Endothelial cell of umbilical vein (primary cell): Measurements from ENCODE around the gene ADH1B. TPM values are rescaled to one million over a fixed set of nuclear protein-coding genes. Genes with fewer than 3 reads are reported as not detected.

Source experiments
- BruUV-seq: library from RNA; stranded (reverse); fragments of 400-500 nt; replicated peaks from 2 replicates; lab custom pipeline; 2021; lab: Mats Ljungman, UMichigan
- CTCF ChIA-PET: fragments of 300-600, 350-600 bp; sonication (Branson Sonifier 250); formaldehyde crosslinking; loops from one replicate; lab custom pipeline; 2021; ENCODE audit warnings: antibody characterized with exemption, inconsistent platforms; lab: Charles Lee
- POLR2A ChIA-PET: fragments of 300-600, 350-600 bp; sonication (Branson Sonifier 250); formaldehyde crosslinking; loops from one replicate; lab custom pipeline; 2021; ENCODE audit warnings: antibody characterized with exemption, inconsistent platforms; lab: Charles Lee
- DNase-seq: peaks from one replicate; pipeline ENCODE4 v3.0.0-alpha.2; 2011; ENCODE audit warnings: low read depth, low spot score
- FAIRE-seq: peaks from 2 replicates; lab custom pipeline; 2011; peaks lifted over from hg19 to GRCh38; lab: Jason Lieb, UNC
- H2AFZ ChIP-seq: 2 replicates; pipeline ENCODE4 v1.6.0; 2012; ENCODE audit warnings: low read depth, low read length, control low read depth, inconsistent platforms
- H3K27ac ChIP-seq: 2 replicates; pipeline ENCODE4 v1.5.1; 2011; ENCODE audit warnings: low read depth, mild to moderate bottlenecking, control low read depth, low read length, moderate library complexity; ENCODE audit not compliant: insufficient read depth
- H3K27me3 ChIP-seq, 2 experiments: 2 replicates each; pipeline versions ENCODE4 v1.6.0 to v1.6.1; 2011; ENCODE audit warnings: low read length in 2 of 2, mixed read lengths in 1 of 2; ENCODE audit not compliant: control insufficient read depth in 2 of 2, insufficient read depth in 2 of 2
- H3K36me3 ChIP-seq, 2 experiments: 2 replicates in 1 of 2; 3 replicates in 1 of 2; pipeline ENCODE4 v1.5.1; 2011; ENCODE audit warnings: low read length in 2 of 2, mild to moderate bottlenecking in 1 of 2, moderate library complexity in 1 of 2; ENCODE audit not compliant: control insufficient read depth in 2 of 2, insufficient read depth in 2 of 2; ENCODE audit errors: extremely low read depth in 1 of 2
- H3K4me1 ChIP-seq: 3 replicates; pipeline ENCODE4 v1.5.1; 2011; ENCODE audit warnings: mild to moderate bottlenecking, low read length; ENCODE audit not compliant: control insufficient read depth, insufficient read depth; ENCODE audit errors: extremely low read depth
- H3K4me2 ChIP-seq: 2 replicates; pipeline ENCODE4 v1.6.1; 2011; ENCODE audit warnings: low read length, control low read depth, mixed read lengths; ENCODE audit not compliant: insufficient read depth
- H3K4me3 ChIP-seq, 3 experiments: fragments of 200-600 bp in 1 of 3; sonication (generic), shearing (Covaris generic) in 1 of 3; replicated peaks in 1 of 3; 2 replicates each; pipeline ENCODE4 v1.5.1; 2011 to 2016; ENCODE audit warnings: control low read depth in 3 of 3, low read length in 3 of 3, mild to moderate bottlenecking in 2 of 3, inconsistent platforms in 1 of 3, low read depth in 1 of 3, moderate library complexity in 1 of 3; ENCODE audit not compliant: insufficient read depth in 1 of 3
- H3K79me2 ChIP-seq: 2 replicates; pipeline ENCODE4 v1.6.0; 2012; ENCODE audit warnings: low read length, inconsistent platforms; ENCODE audit not compliant: control insufficient read depth, insufficient read depth
- H3K9ac ChIP-seq: replicated peaks from 2 replicates; pipeline ENCODE3; 2011; ENCODE audit warnings: low read length, control low read depth; ENCODE audit not compliant: insufficient read depth; ENCODE audit errors: extremely low read depth
- H3K9me1 ChIP-seq: replicated peaks from 3 replicates; pipeline ENCODE4 v1.6.0; 2011; ENCODE audit warnings: mild to moderate bottlenecking, low read length; ENCODE audit not compliant: control insufficient read depth, insufficient read depth; ENCODE audit errors: extremely low read depth
- H3K9me3 ChIP-seq: replicated peaks from 2 replicates; pipeline ENCODE4 v1.5.1; 2012; ENCODE audit warnings: low read length, inconsistent platforms; ENCODE audit not compliant: control insufficient read depth, insufficient read depth
- H4K20me1 ChIP-seq: replicated peaks from 2 replicates; pipeline ENCODE3; 2011; ENCODE audit warnings: mild to moderate bottlenecking, low read length; ENCODE audit not compliant: control insufficient read depth, insufficient read depth; ENCODE audit errors: extremely low read depth
- EZH2 ChIP-seq: IDR thresholded peaks from 2 replicates; pipeline ENCODE4 v1.6.1; 2012; ENCODE audit warnings: borderline replicate concordance, low read depth, mild to moderate bottlenecking, moderate library complexity, low read length, inconsistent platforms; ENCODE audit not compliant: severe bottlenecking
- FOS ChIP-seq: IDR thresholded peaks from 2 replicates; pipeline ENCODE4 v1.6.1; 2011; ENCODE audit warnings: mild to moderate bottlenecking, low read length, moderate library complexity, borderline replicate concordance; ENCODE audit not compliant: insufficient read depth
- GATA2 ChIP-seq: IDR thresholded peaks from 2 replicates; pipeline ENCODE4 v1.7.0; 2011; ENCODE audit warnings: low read depth, mild to moderate bottlenecking, moderate library complexity, mixed read lengths, low read length; ENCODE audit not compliant: insufficient read length, insufficient read depth
- JUN ChIP-seq: IDR thresholded peaks from 2 replicates; pipeline ENCODE4 v1.6.1; 2011; ENCODE audit warnings: borderline replicate concordance, low read depth; ENCODE audit not compliant: insufficient read length, insufficient read depth
- MYC ChIP-seq: IDR thresholded peaks from one replicate; pipeline ENCODE4 v1.6.1; 2011; ENCODE audit warnings: mild to moderate bottlenecking, low read depth, low read length
- POLR2A ChIP-seq: IDR thresholded peaks from 2 replicates; pipeline ENCODE4 v1.6.1; 2012; ENCODE audit warnings: low read depth, mild to moderate bottlenecking, control low read depth, low read length
- POLR2AphosphoS5 ChIP-seq: IDR thresholded peaks from 2 replicates; pipeline ENCODE4 v1.6.1; 2012; ENCODE audit warnings: low read depth, mild to moderate bottlenecking, control low read depth, low read length, moderate library complexity; ENCODE audit not compliant: insufficient read depth
- dilution Hi-C: fragments of 300-500 bp; cut with MboI; formaldehyde crosslinking; loops from one replicate; pipeline ENCODE4 v1.15.0; 2019; ENCODE audit warnings: low sequenced_read_pairs; ENCODE audit not compliant: extremely low pct_ligation_motif_present
- intact Hi-C: fragments of 100-400 bp; cut with micrococcal nuclease; formaldehyde crosslinking; loops from one replicate; pipeline ENCODE4 v1.10.0; 2022
- polyA plus RNA-seq, 4 experiments: library from polyadenylated mRNA; depleted of rRNA in 3 of 4; stranded (reverse) in 3 of 4; unstranded in 1 of 4; fragments of >200 nt; gene quantifications; 2 replicates each; pipeline versions ENCODE4 v1.2.1 to v1.2.3, GENCODE V29; 2011 to 2012; ENCODE audit warnings: missing spikeins in 1 of 4
- total RNA-seq: library from RNA; stranded (reverse); gene quantifications from 2 replicates; pipeline ENCODE4 v1.2.3, GENCODE V29; 2021
- TF ChIP-seq, protein P1 (sequence below): IDR thresholded peaks from 2 replicates; pipeline ENCODE4 v1.6.1; 2011; ENCODE audit not compliant: insufficient read depth, insufficient read length
- TF ChIP-seq, protein P2 (sequence below), 2 donors: IDR thresholded peaks; 1 replicate in 1 of 2; 2 replicates in 1 of 2; pipeline ENCODE4 v1.5.1; 2011; ENCODE audit warnings: low read length in 2 of 2, mild to moderate bottlenecking in 2 of 2, moderate library complexity in 2 of 2, control low read depth in 1 of 2, inconsistent platforms in 1 of 2, low read depth in 1 of 2; ENCODE audit not compliant: insufficient read depth in 1 of 2; ENCODE audit errors: extremely low read depth in 1 of 2

ADH1B gene
- total and polyA plus RNA-seq, 2 donors (not counting 3 experiments of a cell fraction or from before 2014, with no cell fraction given), result not detected

DNA sequence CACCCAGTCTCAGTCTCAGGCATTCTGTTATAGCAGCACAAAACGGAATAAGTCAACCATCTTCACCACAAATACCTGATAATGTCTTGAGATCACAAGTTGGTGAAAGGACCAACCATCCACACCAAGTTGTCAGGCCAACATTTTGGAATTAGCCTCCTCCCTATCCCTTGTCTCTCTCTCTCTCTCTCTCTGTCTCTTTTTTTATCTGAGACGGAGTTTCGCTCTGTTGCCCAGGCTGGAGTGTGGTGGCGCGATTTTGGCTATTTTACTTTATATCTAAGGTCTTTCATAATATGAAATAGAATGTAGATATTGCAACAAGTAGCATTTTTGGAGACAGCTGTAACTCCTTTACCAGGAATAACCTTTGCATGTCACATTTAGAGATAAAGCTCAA, 46.2 kb downstream of the ADH1B start:
- Histone ChIP-seq H3K36me3 (no peaks in the 10 kb centered on the region), H2AFZ (no peak overlapping the region), H3K4me1 (no peaks in the 10 kb centered on the region), H3K27me3 (no peaks in the 10 kb centered on the region), H3K9ac (no peak overlapping the region), H3K27ac (no peak overlapping the region), H3K9me3 (no peaks in the 10 kb centered on the region), H3K4me2 (no peak overlapping the region), H4K20me1 (no peaks in the 10 kb centered on the region), H3K9me1 (no peaks in the 10 kb centered on the region), H3K4me3 (no peak overlapping the region), H3K79me2 (no peaks in the 10 kb centered on the region)
- no peak for FAIRE-seq
- dilution Hi-C loops (no loop called here), intact Hi-C loops (no loop called here)
- CTCF ChIA-PET, result no interaction called here
- no peak for DNase-seq
- BruUV-seq, result no TSS peak
- TF ChIP-seq, protein P1, sequence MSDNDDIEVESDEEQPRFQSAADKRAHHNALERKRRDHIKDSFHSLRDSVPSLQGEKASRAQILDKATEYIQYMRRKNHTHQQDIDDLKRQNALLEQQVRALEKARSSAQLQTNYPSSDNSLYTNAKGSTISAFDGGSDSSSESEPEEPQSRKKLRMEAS, result no peak
- TF ChIP-seq POLR2AphosphoS5, result no peak
- TF ChIP-seq POLR2A, result no peak
- no peak for TF ChIP-seq GATA2
- TF ChIP-seq EZH2, result no peak
- no peak for TF ChIP-seq JUN
- TF ChIP-seq FOS, result no peak
- no peak for TF ChIP-seq MYC
- TF ChIP-seq, protein P2, sequence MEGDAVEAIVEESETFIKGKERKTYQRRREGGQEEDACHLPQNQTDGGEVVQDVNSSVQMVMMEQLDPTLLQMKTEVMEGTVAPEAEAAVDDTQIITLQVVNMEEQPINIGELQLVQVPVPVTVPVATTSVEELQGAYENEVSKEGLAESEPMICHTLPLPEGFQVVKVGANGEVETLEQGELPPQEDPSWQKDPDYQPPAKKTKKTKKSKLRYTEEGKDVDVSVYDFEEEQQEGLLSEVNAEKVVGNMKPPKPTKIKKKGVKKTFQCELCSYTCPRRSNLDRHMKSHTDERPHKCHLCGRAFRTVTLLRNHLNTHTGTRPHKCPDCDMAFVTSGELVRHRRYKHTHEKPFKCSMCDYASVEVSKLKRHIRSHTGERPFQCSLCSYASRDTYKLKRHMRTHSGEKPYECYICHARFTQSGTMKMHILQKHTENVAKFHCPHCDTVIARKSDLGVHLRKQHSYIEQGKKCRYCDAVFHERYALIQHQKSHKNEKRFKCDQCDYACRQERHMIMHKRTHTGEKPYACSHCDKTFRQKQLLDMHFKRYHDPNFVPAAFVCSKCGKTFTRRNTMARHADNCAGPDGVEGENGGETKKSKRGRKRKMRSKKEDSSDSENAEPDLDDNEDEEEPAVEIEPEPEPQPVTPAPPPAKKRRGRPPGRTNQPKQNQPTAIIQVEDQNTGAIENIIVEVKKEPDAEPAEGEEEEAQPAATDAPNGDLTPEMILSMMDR (IDR thresholded peaks at IDR 0.05; ENCODE audit: extremely low read depth in 1 of 2, insufficient read depth in 1 of 2, low read depth in 1 of 2, low read length in 2 of 2), result no peak
- POLR2A ChIA-PET, result no interaction called here
